MCF 10A (cell line): ENCODE results near the gene HCST. TPM values are rescaled to one million over a fixed set of nuclear protein-coding genes. Genes with fewer than 3 reads are reported as not detected.

Source experiments
- BruUV-seq: library from RNA; stranded (reverse); fragments of 400-500 nt; replicated peaks from 2 replicates; lab custom pipeline; 2021; lab: Mats Ljungman, UMichigan
- CTCF ChIA-PET: fragments of 300-600 bp; sonication (Branson Sonifier 250); formaldehyde crosslinking; extraction: SDS; loops from one replicate; lab custom pipeline; 2021; ENCODE audit warnings: antibody characterized with exemption, inconsistent platforms; lab: Yijun Ruan, JAX
- POLR2A ChIA-PET: fragments of 300-600, 350-650 bp; sonication (Branson Sonifier 250); formaldehyde crosslinking; extraction: SDS; loops from one replicate; lab custom pipeline; 2020; ENCODE audit warnings: antibody characterized with exemption, inconsistent platforms; lab: Yijun Ruan, JAX
- DNase-seq: peaks from one replicate; pipeline ENCODE4 v3.0.0-alpha.2; 2018; ENCODE audit not compliant: unreplicated experiment
- H3K27ac Mint-ChIP-seq: one replicate; pipeline ENCODE4 v1.8.0; 2022; ENCODE audit warnings: mild to moderate bottlenecking, low read depth, mixed read lengths; ENCODE audit not compliant: unreplicated experiment
- H3K27me3 Mint-ChIP-seq: one replicate; pipeline ENCODE4 v1.8.0; 2022; ENCODE audit warnings: mixed read lengths; ENCODE audit not compliant: insufficient read depth, unreplicated experiment
- H3K36me3 Mint-ChIP-seq: one replicate; pipeline ENCODE4 v1.8.0; 2022; ENCODE audit warnings: mild to moderate bottlenecking, moderate library complexity, mixed read lengths; ENCODE audit not compliant: insufficient read depth, unreplicated experiment
- H3K4me1 Mint-ChIP-seq: one replicate; pipeline ENCODE4 v1.8.0; 2022; ENCODE audit warnings: mixed read lengths; ENCODE audit not compliant: insufficient read depth, unreplicated experiment
- H3K4me3 Mint-ChIP-seq: one replicate; pipeline ENCODE4 v1.8.0; 2022; ENCODE audit warnings: mild to moderate bottlenecking, moderate library complexity, mixed read lengths; ENCODE audit not compliant: unreplicated experiment
- H3K9me3 Mint-ChIP-seq: one replicate; pipeline ENCODE4 v1.8.0; 2022; ENCODE audit warnings: mixed read lengths; ENCODE audit not compliant: unreplicated experiment
- CTCF ChIP-seq: fragments of 200-600 bp; IDR thresholded peaks from one replicate; pipeline ENCODE4 v1.8.0; 2022; ENCODE audit warnings: antibody characterized with exemption, mild to moderate bottlenecking; ENCODE audit not compliant: unreplicated experiment
- intact Hi-C: fragments of 100-400 bp; cut with micrococcal nuclease; formaldehyde crosslinking; loops from 2 replicates; pipeline ENCODE4 v1.14.1; 2022
- total RNA-seq: library from RNA; stranded (reverse); gene quantifications from 2 replicates; pipeline ENCODE4 v1.2.3, GENCODE V29; 2022

HCST gene
- total RNA-seq, 1 experiment from 2014 or later = not detected

- POLR2A ChIA-PET = interaction anchor here (1.2 kb wide), 1 partner anchor 49 kb away, joined by 3 read pairs; no protein-coding TSS in a partner anchor
- no peak for TF ChIP-seq CTCF
- intact Hi-C loops = loop anchor here (10.0 kb wide), 1 partner anchor 230 kb away; the partner anchor contains the start of genes OVOL3, POLR2I and TBCB
- no peaks in the 10 kb centered on the region for H3K4me1 Mint-ChIP-seq
- no peak overlapping the region for H3K27ac Mint-ChIP-seq
- CTCF ChIA-PET = interaction anchor here (1.0 to 9.2 kb wide), 2 partner anchors 41 to 48 kb away, joined by 3 to 127 read pairs; no protein-coding TSS in a partner anchor
- peaks cover 39% of the 10 kb centered on the region for H3K36me3 Mint-ChIP-seq
- H3K4me3 Mint-ChIP-seq = no peak overlapping the region
- no TSS peak for BruUV-seq
- H3K27me3 Mint-ChIP-seq = no peaks in the 10 kb centered on the region
- H3K9me3 Mint-ChIP-seq = no peaks in the 10 kb centered on the region
- no peak for DNase-seq
Observed at GRCh38 chr19:35885225-35885738, 17.0 kb upstream of the HCST start.

GRCh38 chr19:35885904-35886303, 16.4 kb upstream of the HCST start:
- no peak overlapping the region for H3K4me3 Mint-ChIP-seq
- H3K4me1 Mint-ChIP-seq = no peaks in the 10 kb centered on the region
- CTCF ChIA-PET = interaction anchor here (1.0 to 9.2 kb wide), 2 partner anchors 41 to 47 kb away, joined by 3 to 127 read pairs; no protein-coding TSS in a partner anchor
- no peak overlapping the region for H3K27ac Mint-ChIP-seq
- peaks cover 44% of the 10 kb centered on the region for H3K36me3 Mint-ChIP-seq
- intact Hi-C loops = loop anchor here (10.0 kb wide), 1 partner anchor 229 kb away; the partner anchor contains the start of genes OVOL3, POLR2I and TBCB
- DNase-seq = no peak
- no peaks in the 10 kb centered on the region for H3K9me3 Mint-ChIP-seq
- H3K27me3 Mint-ChIP-seq = no peaks in the 10 kb centered on the region
- TF ChIP-seq CTCF = no peak
- BruUV-seq = no TSS peak
- POLR2A ChIA-PET = interaction anchor here (0.6 kb wide), 1 partner anchor 26 kb away, joined by 3 read pairs; no protein-coding TSS in a partner anchor

GRCh38 chr19:35887197-35887596, 15.1 kb upstream of the HCST start:
- H3K27me3 Mint-ChIP-seq = no peaks in the 10 kb centered on the region
- DNase-seq = no peak
- peaks cover 50% of the 10 kb centered on the region for H3K36me3 Mint-ChIP-seq
- no peak for TF ChIP-seq CTCF
- ChIA-PET POLR2A (interaction anchor here (0.7 kb wide), 1 partner anchor 50 kb away, joined by 3 read pairs; no protein-coding TSS in a partner anchor), CTCF (interaction anchor here (9.2 kb wide), 1 partner anchor 46 kb away, joined by 127 read pairs; no protein-coding TSS in a partner anchor)
- no TSS peak for BruUV-seq
- H3K4me3 Mint-ChIP-seq = no peak overlapping the region
- intact Hi-C loops = loop anchor here (10.0 kb wide), 1 partner anchor 228 kb away; the partner anchor contains the start of genes OVOL3, POLR2I and TBCB
- no peak overlapping the region for H3K27ac Mint-ChIP-seq
- no peaks in the 10 kb centered on the region for H3K9me3 Mint-ChIP-seq
- no peaks in the 10 kb centered on the region for H3K4me1 Mint-ChIP-seq

- Mint-ChIP-seq H3K36me3 (peaks cover 61% of the 10 kb centered on the region), H3K4me3 (no peak overlapping the region), H3K27ac (no peak overlapping the region), H3K9me3 (no peaks in the 10 kb centered on the region), H3K4me1 (no peaks in the 10 kb centered on the region), H3K27me3 (no peaks in the 10 kb centered on the region)
- BruUV-seq = no TSS peak
- CTCF ChIA-PET = interaction anchor here (0.6 to 9.2 kb wide), 2 partner anchors 24 to 45 kb away, joined by 3 to 127 read pairs; no protein-coding TSS in a partner anchor
- POLR2A ChIA-PET = interaction anchor here (0.8 to 0.9 kb wide), 2 partner anchors 10 to 98 kb away, joined by 3 read pairs; no protein-coding TSS in a partner anchor
- intact Hi-C loops = loop anchor here (10.0 kb wide), 1 partner anchor 226 kb away; the partner anchor contains the start of genes OVOL3, POLR2I and TBCB
- TF ChIP-seq CTCF = no peak
- no peak for DNase-seq
Observed at GRCh38 chr19:35888398-35888797, 13.9 kb upstream of the HCST start.
